ENCODE results near the gene MFF. TPM values are rescaled to one million over a fixed set of nuclear protein-coding genes. Genes with fewer than 3 reads are reported as not detected.
A peak's percentile ranks its signal among the peaks of the same experiment; 100 is the strongest.
"Not testable (repeated sequence)": the region's sequence is repeated elsewhere in the genome, so short reads cannot be mapped to it uniquely, and the experiment has no call there.

The MFF gene
- total RNA-seq, 1 experiment from 2014 or later, result 96.8 TPM

DNA sequence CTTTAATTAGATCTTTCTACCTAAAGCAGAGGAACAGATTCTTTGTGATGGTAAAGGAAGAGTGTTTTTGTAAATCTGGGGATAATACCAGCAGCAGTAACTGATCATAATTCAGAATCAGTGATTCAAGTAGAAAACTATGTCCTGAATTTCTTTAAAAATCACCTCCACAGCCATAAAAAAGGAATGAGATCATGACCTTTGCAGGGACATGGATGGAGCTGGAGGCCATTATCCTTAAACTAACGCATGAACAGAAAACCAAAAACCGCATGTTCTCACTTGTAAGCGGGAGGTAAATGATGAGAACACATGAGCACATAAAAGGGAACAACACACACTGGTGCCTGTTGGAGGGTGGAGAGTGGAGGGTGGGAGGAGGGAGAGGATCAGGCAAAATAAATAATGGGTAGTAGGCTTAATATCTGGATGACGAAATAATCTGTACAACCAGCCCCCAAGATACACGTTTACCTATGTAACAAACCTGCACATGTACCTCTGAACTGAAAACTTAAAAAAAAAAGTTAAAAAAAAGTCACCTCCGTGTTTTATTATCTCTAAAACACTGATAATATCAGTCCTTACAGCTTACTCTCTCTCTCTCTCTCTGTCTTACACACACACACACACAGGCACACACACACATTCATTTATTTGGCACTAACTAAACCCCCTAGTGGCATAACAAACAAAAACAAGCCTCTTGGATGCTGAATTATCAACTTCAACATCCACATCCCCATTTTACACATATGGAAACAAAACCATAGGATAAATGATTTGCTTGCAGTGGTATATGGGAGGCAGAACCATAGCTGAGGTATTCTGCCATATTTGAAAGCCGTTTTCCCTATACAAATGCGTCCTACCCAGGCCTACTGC lies 52.7 kb downstream of the MFF start:
- DNase-seq (ENCODE audit: low read depth), result no peak

DNA sequence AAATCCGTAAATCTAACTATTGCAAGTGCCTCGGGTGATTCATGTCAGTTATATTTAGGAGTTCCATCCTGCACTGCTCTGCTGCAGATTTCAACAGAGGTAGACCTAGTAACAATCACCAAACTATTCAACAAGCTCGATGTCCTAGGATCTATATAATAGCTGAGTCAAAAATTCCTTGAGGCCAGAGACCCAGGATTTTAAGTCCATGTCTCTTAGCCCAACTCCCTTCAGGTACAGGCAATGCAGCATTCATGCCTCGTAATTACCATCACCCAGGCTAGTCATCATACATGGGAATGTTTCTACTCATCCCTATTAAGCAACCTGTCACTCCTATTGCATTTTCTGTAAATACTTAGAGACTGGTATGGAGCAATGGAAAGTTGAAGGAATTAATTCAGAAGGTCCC lies 53.3 kb downstream of the MFF start:
- no peak for DNase-seq (ENCODE audit: low read depth)

DNA sequence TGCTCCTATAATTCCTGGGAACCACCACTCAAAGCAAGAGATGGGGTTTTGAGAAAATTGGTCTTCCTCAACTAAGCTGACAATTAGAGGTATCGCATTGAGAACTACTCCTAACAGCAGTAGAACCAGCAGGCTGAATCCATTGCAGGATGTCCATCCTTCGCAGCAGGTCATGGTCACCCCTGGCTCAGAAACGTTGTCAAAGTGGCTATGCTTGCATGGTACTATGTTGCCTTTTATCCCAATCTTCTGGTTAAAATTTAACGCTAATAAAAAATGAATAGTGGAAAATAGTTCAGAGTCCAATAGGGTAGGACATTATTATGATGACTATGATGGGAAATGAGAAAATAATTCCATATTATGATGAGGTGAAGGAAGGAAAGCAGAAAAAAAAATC lies 54.0 kb downstream of the MFF start, which contains the start of gene TM4SF20:
Gene TM4SF20 (minus strand): TSS at position 212 of the 400 bp plus-strand sequence. CDS start 38 bp downstream, at position 174.
- no peak for DNase-seq (ENCODE audit: low read depth)

DNA sequence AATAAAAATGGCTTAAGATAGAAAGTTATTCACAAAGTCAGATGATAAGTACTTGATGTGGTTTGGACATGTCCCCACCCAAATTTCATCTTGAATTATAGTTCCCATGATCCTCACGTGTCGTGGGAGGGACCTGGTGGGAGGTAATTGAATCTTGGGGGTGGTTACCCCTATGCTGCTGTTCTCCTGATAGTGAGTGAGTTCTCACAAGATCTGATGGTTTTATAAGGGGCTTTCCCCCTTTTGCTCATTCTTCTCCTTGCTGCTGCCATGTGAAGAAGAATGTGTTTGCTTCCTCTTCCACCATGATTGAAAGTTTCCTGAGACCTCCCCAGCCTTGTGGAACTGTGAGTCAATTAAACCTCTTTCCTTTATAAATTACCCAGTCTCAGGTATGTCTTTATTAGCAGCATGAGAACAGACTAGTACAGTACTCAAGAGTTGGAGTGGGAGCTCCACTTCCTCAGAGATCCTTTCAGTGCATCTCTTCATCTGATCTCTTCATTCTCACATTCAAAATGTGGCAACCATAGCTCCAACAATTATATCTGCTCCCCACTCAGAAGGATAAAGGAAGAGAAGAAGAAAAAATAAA lies 57.3 kb downstream of the MFF start:
- not testable (repeated sequence) for DNase-seq (ENCODE audit: low read depth)

DNA sequence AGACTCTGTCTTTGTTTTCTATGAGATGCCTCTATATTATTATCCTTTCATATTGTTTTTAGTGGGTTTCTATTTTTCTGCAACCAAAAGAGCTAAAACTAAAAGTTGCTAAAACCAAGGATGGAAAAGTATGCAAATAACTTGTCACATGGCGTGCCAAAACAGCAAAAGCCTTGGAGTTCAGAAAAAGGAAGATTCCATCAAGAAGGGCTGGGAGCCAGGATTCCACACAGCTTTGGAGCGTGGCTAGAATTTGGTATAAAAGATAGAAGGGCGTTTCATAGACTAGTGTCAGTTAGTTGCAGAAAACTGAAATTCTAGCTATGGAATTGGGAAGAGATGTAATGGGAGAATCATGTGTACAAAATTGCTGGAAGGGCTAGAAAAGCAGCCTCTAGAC lies 58.6 kb downstream of the MFF start:
- DNase-seq (ENCODE audit: low read depth), result no peak

DNA sequence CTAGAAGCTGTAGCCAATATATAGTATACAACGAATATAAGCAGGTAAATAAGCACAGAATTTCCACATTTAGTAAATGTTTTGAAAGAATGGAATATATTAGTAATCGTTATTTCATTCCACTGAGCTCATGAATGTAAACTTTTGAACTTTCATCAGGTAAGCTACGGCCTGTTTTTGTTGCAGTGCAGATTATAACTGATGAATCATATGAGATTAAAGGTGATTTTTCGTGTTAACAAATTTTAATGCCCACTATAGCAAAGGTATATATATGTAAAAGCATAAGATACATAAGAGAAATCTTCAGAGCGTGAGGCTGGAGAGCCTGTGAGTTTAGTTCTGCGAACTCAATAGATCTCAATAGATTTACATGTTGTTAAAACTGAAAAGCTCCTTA lies 61.6 kb downstream of the MFF start:
- DNase-seq (ENCODE audit: low read depth), result no peak

DNA sequence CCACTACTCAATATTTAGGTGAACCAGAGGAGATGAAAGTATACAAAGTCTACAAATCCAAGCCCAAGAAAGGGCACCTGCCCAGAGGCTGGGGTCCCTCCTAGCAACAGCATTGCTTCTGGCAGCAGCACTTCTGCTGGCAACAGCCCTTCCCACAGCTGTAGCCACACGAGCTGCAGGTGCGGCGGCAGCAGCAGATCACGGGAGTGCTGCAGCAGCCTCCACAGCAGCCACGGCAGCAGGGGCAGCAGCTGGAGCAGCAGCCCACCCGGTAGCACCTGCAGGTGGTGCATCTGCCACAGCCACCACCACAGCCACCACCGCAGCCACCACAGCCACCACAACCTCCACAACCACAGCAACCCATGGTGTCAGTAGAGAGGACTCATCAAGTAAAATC lies 62.5 kb downstream of the MFF start, which contains the start of gene SCYGR1:
Gene SCYGR1 (minus strand): TSS at position 367 of the 400 bp plus-strand sequence. CDS start 0 bp downstream, at position 367.
- DNase-seq (ENCODE audit: low read depth), result not testable (repeated sequence)

DNA sequence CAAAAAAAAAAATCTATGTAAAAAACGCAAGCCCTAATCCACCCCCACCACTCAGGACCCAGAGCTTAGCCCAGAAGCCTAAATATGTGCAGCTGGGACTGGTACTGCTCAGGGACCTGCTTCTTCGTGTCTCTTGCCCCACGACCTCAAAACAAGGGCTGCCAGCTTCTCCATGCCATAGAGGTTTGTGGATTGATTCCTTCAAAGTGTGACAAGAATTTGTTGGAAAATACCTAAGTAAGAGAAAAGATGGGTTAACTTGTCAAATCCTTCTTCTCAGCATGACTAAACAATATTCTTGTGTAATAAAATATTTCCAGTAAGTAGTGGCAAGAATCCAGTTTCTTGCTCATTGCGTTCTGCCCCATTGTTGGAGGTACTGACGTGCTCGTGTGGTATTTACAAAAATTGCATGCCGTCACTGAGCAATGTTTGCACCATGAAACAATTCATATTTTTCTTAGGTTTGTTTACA lies 63.5 kb downstream of the MFF start:
- peak; percentile 93 for DNase-seq (ENCODE audit: low read depth)

DNA sequence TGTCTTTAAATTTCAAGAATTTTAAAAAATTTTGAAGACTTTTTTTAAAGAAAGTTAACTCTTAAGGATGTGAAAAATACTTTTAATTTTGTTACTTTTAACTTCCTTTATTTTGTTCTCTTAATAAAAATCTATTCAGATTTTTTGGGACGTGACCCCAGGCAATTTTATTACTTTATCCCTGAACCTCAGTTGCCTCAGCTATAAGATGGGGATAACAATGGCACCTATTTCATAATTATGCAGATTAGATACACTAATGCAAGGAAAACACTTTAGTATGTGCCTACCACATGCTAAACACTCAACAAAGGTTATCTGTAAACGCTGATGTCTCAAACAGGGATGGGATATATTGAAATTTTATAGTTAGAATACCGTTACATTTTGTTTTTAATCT lies 64.2 kb downstream of the MFF start:
- no peak for DNase-seq (ENCODE audit: low read depth)

DNA sequence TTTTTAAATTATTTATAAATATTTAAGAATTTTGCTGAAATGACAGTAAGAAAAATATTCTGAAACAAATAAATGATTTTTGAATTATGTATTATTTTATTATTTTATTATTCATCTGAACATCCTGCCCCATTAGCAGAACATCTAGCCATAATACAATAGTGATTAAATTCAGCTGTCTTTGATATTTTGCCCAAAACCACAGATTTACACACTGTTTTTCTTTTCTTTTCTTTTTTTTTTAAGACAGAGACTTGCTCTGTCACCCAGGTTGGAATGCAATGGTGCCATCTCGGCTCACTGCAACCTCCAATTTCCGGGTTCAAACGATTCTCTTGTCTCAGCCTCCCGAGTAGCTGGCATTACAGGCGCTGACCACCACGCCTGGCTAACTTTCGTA lies 64.6 kb downstream of the MFF start:
- DNase-seq (ENCODE audit: low read depth), result no peak

DNA sequence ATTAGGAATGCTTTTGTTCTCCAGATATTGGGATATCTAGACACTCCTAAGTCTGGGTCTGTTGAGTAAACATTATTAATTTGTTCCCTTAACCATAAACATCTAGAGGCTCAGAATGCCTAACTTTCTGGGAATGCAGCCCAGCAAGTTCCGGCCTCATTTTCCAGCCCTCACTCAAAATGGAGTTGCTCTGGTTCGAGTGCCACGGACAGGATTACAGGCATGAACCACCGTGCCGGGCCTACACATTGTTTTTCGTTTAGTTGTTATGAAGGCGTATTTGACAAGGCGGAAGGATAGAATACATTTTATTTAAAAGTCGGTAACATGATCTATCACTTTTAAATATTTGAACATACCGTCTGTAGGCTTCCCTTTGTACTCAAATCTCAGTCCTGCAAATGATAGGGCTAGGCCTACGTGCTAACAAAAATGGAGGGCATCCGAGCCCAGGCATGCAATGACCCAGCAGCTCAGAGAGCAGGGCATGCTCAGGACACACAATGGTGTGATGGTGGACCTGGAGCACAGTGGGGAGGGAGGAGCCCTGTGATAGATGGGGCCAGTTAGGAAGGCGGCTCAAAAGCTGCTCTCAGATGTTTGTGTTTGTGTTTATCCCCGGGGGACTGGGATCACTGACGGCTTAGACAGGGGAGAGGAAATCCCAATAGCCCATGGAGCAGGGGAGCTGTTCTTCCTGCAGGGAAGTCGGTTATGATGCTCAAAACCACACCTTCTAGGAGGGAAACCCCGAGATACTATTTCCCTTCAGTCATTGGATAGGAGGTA lies 65.6 kb downstream of the MFF start:
- no peak for DNase-seq (ENCODE audit: low read depth)

DNA sequence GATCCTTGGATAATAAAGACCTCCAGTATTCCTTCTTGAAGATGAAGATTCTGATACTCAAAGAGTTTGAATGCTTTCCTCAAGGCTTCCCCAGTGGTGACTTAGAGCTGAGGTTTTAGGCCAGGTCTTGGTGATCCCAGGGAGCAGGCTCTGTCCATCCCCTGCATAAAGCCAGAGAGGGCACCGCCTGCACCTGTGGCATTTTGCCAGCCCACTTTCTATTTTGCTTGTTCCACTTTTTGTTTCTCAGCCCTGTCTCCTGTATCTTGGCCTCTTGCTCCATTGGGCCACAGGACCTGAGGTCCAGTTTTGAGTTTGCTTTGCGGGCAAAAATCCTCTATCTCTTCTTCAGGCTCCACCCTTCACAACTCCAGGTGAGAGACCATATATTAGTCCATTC lies 69.3 kb downstream of the MFF start:
- DNase-seq (ENCODE audit: low read depth), result no peak

DNA sequence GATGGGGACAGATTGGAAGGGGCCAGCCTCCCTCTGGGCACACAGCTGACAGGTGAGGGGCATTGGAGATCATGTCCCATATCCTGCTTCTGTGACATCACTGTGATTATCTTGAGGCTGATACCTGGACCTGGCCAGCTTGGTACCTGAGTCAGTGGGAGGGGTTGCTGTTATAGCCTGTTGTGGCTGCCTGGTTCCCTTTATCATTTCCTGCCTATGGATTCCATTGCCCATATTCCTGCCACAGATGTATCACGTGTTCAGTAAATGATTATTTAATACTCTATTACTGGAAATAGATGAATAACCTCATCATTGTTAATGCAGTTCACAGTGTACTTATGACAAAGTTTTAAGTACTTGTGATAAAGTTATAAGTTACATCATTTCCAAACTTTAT lies 70.5 kb downstream of the MFF start:
- no peak for DNase-seq (ENCODE audit: low read depth)

DNA sequence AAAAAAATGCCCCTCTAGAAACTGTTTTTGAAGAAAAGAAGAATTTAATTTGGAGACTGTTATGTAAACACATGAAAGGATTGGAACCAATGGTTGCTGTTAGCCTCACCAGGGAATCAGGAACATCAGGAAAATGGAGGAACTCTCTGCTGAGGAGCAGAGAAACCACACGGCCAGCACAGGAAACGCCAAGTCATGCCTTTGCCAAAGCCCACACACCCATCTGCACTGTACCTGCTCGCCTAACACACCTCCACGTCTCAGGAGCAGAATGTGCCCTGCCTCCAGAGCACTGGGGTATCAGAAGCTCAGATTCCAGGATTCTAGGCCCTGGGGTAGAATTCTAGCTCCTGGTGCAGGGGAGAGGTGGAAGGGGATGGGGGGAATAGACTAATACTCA lies 72.5 kb downstream of the MFF start:
- no peak for DNase-seq (ENCODE audit: low read depth)

DNA sequence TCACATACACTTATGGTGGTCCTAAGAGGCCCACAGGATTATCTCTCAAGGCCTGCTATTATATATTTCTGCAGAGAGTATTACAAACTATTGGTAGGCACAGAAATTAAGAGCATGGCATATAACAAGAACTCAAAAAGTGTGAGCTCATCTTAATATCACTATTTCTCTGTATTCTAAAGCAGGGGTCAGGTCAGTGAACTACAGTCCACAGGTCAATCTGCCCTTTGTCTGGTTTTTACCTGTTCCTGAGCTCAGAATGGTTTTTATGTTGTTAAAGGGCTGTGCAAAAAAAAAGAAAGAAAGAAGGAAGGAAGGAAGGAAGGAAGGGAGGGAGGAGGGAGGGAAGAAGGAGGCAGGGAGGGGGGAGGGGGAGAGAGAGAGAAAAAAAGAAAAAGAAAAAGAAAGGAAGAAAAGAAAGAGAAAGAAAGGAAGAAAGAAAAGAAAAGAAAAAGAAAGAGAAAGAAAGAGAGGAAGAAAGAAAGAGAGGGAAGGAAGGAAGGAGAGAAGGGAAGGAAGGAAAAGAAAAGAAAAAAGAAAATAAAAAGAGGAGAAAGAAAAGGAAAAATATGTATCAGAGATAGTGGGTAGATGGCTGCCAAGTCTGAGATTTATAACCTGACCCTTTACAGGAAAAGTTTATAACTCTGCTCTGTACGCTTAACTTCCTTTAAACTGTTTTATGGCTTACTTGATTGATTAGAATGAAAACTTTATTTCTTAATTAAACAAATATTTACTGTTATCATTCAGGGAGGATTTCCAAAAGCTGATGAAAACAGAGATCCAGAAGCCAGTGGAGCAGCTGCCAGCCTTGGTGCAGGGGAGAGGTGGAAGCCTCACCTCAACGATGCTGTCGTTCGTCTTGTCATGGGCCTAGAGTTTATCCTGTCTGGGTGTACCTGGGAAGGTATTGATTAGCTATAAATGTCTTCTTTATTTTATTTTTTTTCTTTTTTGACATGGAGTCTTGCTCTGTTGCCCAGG lies 73.9 kb downstream of the MFF start:
- no peak for DNase-seq (ENCODE audit: low read depth)

DNA sequence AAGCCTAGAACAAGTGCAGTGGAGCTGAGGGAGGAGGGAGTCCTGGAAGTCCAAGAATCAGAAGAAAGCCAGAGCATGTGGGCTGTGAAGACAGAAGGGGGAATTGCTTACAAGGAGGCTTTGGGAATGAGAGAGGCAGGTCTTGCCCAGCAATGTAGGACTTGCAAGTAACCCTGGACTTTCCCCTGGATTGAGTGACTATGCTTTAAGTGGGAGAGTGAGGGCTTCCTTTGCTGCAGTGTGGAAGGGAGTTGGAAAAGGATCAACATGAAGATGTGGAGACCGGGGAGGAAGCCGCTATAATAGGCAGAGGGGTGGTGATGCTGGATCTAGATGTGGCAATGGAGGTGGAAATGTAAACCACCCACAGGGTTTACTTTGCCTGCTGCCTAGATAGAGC lies 76.5 kb downstream of the MFF start:
- no peak for DNase-seq (ENCODE audit: low read depth)

DNA sequence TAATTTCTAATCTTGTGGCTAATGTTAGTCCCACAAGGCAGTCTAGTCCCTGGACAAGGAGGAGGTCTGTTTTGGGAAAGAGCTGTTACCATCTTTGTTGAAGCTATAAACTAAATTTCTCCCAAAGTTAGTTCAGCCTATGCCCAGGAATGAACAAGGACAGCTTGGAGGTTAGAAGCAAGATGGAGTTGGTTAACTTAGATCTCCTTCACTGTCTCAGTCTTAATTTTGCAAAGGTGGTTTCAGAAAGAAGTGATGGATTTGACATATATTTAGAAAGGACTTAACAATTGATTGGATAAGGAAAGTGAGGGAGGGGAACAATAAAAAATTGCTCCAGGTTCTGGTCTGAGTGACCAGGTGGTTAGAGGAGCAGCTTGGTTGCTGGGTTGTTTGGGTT lies 77.3 kb downstream of the MFF start:
- DNase-seq (ENCODE audit: low read depth), result no peak

DNA sequence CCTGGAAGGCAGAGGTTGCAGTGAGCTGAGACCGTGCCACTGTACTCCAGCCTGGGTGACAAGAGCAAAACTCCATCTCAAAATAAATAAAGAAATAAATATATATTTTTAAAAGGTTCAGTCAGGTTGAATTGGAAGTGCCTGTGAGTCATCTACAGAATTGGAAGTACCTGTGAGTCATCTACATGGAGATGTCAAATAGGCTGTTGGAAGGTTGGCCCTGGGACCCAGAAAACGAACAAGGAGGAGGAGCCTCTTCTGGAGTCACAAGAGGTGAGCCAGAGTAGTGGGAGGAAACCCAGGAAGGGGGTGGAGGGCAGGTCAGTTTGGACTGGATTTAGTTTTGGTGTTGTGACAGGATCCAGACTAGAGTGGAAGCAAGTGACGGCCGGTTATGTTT lies 77.9 kb downstream of the MFF start:
- no peak for DNase-seq (ENCODE audit: low read depth)

DNA sequence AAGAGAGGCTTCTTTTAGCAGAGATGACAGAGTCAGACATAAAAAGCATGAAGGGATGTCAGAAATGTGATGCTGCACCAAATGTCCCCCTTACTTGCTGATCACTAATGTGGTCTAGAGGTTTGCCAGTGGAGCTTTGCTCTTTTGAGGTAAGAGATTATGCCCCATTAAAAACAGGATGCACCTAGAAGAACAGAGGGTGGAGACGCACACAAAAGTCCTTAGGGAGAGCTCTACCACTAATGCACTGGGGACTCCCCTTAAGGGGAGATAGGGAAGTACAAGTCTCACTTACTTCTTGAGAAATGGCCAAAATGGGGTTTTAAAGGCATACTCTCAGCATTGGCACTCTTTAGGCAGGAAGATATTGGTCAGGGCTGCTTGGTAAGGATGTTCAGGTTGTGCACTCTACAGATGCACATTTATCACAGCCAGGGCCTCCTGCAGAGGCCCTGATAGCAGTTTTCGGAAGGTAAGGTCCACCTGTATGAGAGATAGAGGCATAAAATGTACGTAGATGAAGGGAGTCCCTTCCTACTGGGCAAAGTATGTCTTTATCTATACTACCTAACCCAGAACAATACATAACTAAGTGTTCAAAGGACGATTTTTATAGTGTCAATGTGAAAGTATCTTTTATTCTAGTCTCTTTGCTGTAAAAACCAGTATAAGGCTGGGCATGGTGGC lies 79.7 kb downstream of the MFF start:
- no peak for DNase-seq (ENCODE audit: low read depth)

Data from LHCN-M2 (cell line).